Smooth muscle cell of the coronary artery (primary cell): ENCODE results near the gene BICC1. TPM values are rescaled to one million over a fixed set of nuclear protein-coding genes. Genes with fewer than 3 reads are reported as not detected.

Source experiments
- total RNA-seq: library from RNA; depleted of rRNA; stranded (reverse); fragments of >200 nt; gene quantifications from 2 replicates; pipeline ENCODE4 v1.2.3, GENCODE V29; 2014; ENCODE audit warnings: low replicate concordance

Gene BICC1, protein sequence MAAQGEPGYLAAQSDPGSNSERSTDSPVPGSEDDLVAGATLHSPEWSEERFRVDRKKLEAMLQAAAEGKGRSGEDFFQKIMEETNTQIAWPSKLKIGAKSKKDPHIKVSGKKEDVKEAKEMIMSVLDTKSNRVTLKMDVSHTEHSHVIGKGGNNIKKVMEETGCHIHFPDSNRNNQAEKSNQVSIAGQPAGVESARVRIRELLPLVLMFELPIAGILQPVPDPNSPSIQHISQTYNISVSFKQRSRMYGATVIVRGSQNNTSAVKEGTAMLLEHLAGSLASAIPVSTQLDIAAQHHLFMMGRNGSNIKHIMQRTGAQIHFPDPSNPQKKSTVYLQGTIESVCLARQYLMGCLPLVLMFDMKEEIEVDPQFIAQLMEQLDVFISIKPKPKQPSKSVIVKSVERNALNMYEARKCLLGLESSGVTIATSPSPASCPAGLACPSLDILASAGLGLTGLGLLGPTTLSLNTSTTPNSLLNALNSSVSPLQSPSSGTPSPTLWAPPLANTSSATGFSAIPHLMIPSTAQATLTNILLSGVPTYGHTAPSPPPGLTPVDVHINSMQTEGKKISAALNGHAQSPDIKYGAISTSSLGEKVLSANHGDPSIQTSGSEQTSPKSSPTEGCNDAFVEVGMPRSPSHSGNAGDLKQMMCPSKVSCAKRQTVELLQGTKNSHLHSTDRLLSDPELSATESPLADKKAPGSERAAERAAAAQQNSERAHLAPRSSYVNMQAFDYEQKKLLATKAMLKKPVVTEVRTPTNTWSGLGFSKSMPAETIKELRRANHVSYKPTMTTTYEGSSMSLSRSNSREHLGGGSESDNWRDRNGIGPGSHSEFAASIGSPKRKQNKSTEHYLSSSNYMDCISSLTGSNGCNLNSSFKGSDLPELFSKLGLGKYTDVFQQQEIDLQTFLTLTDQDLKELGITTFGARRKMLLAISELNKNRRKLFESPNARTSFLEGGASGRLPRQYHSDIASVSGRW
- 91.9 and 102 TPM in 2 replicates for total RNA-seq

DNA sequence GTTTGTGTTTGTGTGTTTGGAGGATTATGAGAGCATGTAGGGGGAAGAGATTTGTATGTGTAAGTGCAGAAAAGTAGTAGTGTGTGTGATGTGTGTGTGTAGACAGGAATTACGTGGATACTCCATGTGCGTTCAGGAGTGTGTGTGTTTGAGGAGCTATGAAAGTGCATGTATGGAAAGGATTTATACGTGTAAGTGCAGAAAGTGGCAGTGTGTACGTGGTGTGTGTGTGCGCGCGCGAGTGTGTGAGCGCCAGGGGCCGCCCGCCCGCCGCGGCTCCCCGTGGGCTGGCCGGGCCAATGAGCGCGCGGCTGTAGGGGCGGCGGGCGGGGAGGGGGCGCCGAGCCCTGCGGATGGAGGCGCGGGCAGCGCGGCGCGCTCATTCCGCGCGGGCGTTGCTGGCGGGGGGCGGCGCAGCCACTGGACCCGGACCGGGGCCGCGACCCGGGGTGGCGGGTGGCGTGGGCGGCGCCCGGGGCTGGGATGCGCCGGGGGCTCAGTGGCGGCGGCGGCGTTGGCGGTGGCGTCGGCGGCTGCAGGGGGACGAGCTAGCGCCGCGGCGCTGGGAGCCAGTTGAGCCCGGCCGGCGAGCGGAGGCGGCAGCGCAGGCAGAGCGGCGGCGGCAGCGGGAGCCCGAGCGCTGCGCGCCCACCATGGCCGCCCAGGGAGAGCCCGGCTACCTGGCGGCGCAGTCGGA is at the start of gene BICC1:
Gene BICC1 (plus strand): TSS at position 382 of the 697 bp plus-strand sequence. CDS start 272 bp downstream, at position 654.

Other genes with a start within 250 kb of the BICC1 start
- gene IPMK, start 245.0 kb upstream of the BICC1 start, total RNA-seq: 2.6 and 3.8 TPM in 2 replicates
- gene CISD1, start 243.7 kb upstream of the BICC1 start, total RNA-seq: 21.5 and 25.6 TPM in 2 replicates
- 7.1 and 7.3 TPM in 2 replicates for gene UBE2D1, start 177.9 kb upstream of the BICC1 start, total RNA-seq
- 11.7 and 21.0 TPM in 2 replicates for gene TFAM, start 127.5 kb upstream of the BICC1 start, total RNA-seq